COLO829 (cell line): Measurements from ENCODE around the gene RSL1D1.
"Not testable (repeated sequence)": the region's sequence is repeated elsewhere in the genome, so short reads cannot be mapped to it uniquely, and the experiment has no call there.

Source experiments
- DNase-seq: peaks from one replicate; pipeline ENCODE4 v3.0.0; 2012; ENCODE audit warnings: low spot score

The RSL1D1 gene

DNA sequence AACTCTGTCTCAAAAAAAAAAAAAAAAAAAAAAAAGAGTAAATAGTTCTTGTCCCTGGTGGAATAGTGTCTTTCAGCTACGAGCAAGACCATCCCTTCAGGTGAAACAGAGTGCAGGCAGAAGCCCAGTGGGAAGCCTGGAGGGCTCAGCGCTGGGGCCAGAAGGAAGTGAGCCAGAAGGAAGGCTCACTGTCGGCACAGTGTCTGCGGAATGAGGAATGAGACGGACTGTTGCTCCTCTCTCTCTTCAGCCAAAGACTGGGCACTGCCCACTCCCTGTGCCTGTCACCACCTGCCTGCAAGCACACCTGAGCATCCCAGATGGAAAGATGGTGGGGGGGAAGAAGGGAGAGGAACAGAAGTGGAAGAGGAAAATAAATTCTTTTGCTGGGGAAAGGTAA is 7.5 kb downstream of the RSL1D1 start:
- DNase-seq, result no peak

DNA sequence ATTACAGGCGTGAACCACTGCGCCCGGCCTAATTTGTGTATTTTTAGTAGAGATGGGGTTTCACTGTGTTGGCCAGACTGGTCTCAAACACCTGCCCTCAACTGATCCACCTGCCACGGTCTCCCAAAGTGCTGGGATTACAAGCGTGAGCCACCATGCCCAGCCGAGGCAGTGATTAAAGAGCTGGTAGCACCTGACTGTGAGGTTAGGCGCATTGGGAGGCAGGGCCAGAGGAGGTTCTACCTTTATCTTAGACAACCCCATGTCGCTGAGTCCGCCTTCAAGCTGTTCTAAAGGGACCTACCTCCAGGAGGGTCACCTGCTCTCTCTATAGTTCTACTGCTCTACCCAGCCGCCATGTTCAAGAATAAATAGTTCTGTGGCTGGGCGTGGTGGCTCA is 8.1 kb downstream of the RSL1D1 start:
- DNase-seq, result no peak

DNA sequence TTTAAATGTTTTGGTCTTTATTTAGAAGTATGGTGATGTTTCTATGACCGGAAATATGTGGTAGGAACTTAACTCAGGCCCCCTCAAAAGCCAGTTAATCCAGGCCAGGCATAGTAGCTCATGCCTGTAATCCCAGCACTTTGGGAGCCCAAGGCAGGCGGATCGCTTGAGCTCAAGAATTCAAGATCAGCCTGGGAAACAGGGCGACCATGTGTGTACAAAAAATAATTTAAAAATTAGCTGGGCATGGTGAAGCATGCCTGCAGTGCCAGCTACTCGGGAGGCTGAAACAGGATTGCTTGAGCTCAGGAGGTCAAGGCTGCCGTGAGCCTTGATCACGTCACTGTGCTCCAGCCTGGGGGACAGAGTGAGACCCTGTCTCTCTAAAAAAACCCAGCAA is 10.3 kb downstream of the RSL1D1 start:
- DNase-seq, result no peak

DNA sequence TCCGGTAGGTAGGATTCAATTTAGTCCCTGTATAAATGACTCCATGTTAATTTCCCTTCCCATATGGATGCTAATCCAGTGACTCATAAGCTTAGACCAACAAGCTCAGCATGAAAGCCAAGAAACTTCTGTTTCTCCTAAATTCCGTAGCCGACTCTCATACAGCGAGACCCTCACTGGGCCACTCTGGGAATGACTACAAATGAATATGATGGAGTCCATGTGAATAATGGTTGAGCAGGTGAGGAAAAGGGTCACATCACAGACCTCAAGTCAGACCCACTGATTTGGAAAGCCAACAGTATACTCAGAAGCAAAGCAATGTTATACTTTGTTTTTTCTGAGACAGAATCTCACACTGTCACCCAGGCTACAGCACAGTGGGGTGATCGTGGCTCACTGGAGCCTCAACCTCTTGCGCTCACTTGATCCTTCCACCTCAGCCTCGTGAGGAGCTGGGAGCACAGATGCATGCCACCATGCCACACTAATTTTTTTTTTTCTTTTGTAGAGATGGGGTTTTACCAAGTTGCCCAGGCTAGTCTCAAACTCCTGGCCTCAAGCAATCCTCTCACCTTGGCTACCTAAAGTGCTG is 14.6 kb downstream of the RSL1D1 start:
- no peak for DNase-seq

DNA sequence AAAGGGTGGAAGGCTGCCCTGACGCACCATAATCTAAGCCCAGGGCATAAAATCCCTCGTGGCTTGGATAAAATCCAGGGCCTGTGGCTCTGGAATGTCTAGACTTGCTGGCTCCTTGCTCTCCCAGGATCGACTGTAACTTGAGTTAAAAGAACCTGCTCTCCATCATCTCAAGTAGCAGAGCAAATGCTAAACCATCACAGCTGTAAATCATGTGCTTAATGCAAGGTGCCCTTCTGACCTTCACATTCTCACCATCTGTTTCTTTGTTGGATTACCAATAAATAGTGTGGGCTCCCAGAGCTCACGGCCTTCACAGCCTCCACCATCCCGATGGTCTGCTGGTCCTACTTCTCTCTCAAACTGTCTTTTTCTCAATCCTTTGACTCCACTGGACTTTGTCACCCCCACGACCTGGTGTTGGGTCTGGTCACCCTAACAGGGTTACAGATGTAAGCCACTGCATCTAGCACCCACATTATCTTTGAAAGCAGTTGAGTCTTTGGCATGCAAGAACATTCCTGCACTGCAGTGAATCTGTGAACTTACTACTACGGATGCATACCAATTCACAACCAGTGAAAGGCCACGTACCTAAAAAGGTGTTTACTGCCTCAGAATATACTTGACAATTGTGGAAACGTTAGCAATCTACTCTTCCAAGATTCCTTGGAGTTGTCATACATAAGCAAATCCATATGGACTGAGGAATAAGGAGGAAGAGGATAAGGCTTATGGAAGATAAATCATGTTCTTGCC is 15.3 kb downstream of the RSL1D1 start:
- no peak for DNase-seq

DNA sequence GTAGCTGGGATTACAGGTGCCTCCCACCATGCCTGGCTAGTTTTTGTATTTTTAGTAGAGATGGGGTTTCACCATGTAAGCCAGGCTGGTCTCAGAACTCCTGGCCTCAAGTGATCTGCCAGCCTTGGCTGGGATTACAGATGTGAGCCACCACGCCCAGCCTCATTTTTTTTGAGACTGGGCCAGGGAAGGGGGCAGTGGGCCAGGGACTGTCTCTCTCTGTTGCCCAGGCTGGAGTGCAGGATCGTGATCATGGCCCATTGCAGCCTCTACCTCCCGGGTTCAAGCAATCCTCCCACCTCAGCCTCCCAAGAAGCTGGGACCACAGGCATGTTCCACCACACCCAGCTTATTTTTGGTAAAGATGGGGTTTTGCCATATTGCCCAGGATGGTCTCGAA is 16.0 kb downstream of the RSL1D1 start:
- no peak for DNase-seq

DNA sequence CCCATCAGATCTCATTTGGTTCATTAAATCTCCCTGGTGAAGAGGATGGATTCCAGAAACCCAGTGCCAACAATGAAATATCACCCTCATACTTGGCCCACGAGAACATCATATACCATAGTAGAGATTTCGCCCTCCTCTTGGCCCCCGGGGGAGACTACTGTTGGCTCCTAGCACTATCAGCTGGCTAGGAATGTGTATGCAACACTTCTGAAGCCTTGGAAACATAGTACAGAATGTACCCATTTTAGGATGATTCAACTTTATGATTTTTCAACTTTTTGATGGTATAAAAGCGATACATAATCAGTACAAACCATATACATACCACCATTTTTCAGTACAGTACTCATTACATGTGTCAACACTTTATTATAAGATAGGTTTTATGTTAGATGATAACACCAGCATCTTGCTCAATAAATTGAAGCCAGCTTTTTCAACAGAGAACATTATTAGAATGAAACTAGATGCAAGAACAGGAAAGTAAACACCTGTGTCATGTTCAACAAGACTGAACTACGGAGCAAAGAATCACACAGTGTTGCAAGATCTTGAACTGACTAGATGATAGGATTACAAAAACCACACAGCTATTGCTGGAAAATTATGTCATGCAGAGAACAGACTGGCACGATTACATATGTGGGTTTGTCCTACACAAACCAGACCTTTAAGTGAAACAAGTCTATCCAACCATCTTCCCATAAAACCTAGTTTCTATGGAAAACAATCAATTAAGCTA is 17.2 kb downstream of the RSL1D1 start:
- no peak for DNase-seq

DNA sequence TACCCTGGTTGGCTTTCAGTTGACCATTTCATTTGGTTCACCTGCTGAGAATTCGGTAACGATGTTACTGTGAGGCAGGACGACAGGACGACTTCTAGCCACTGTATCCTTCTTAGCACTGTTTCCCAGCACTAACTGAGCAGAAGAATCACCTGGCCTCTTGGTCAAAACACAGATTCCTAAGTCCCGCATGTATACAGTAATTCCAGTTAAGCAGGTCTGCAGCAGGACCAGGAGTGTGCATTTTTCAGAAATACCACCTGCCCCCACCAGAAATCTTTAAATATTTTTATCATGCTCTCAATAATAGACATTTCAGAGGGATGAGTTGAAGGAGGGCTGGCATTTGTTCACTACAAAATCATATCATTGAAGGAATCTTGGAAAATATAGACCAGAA is 22.6 kb downstream of the RSL1D1 start:
- DNase-seq, result no peak

DNA sequence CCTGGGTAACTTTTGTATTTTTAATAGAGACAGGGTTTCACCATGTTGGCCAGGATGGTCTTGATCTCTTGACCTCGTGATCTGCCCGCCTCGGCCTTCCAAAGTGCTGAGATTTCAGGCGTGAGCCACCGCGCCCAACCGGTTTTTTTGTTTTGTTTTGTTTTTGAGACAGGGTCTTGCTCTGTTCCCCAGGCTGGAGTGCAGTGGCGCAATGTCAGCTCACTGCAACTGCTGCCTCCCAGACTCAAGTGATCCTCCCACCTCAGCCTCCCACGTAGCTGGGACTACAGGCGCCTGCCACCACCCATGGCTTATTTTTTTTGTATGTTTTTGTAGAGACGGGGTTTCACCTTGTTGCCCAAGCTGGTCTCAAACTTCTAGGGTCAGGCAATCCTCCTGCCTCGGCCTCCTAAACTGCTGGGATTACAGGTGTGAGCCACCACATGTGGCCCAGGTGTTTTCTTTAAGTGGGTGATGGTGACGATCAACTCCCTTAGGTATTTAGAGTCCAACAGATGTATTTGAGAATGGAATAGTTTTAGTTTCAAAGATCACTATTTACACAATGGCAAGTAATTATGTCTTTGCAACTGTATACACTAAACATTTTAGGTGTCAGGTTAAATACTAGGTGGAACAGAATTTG is 25.7 kb downstream of the RSL1D1 start:
- DNase-seq, result not testable (repeated sequence)

DNA sequence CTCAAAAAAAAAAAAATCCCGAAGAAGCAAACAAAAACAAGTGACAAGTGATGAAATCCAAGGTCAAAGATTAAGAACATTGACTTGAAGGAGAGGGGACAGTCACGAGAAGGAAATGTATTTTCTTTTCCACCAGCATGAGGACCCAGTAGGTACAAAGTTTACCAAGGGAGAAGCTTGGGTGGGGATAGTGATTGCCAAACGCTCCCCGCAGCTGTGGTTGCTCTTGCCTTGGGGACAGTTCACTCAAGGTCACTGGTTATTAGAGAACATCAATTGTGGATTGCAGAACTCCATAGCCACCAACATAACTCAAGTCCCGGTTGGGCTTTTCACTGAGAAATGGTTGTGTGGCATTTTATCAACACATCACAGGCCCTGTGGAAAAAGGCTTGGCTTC is 27.0 kb downstream of the RSL1D1 start:
- no peak for DNase-seq

DNA sequence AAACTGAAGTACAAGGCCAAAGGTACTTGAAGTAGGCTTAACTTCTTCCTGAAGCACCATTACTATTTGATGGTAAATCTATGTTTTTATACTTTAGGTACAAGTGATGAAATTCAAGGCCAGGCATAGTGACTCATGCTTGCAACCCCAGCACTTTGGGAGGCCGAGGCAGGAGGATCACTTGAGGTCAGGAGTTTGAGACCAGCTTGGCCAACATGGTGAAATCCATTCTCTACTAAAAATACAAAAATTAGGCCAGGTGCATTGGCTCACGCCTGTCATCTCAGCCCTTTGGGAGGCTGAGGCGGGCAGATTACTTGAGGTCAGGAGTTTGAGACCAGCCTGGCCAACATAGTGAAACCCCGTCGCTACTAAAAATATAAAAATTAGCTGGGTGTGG is 27.7 kb downstream of the RSL1D1 start:
- DNase-seq, result not testable (repeated sequence)

DNA sequence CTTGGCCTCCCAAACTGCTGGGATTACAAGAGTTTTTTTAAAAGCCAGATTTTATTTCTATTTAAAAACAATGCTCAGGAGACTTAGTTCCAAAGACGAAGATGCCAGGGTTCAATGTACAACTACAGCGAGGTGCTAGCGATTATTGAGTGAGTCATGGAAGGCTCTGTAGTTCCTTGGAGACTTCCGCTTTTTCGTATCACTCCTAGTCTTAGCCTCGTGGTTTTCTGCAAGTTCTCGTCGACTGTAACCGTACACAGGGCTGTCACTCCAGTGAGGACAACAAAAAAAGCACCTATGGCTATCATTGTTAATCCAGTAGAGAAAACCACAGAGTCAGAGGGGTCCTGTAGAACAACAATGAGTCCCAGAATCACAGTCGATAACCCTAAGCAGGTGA is 31.5 kb downstream of the RSL1D1 start:
- no peak for DNase-seq

DNA sequence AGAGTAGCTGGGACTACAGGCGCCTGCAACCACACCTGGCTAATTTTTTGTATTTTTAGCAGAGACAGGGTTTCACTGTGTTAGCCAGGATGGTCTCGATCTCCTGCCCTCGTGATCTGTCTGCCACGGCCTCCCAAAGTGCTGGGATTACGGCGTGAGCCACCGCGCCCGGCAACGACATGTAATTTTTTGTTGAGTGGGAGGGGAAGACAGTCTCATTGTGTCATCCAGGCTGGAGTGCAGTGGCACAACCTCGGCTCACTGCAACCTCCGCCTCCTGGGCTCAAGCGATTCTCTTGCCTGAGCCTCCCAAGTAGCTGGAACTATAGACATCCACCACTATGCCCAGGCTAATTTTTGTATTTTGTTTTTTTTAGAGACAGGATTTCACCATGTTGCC is 32.4 kb downstream of the RSL1D1 start:
- not testable (repeated sequence) for DNase-seq

DNA sequence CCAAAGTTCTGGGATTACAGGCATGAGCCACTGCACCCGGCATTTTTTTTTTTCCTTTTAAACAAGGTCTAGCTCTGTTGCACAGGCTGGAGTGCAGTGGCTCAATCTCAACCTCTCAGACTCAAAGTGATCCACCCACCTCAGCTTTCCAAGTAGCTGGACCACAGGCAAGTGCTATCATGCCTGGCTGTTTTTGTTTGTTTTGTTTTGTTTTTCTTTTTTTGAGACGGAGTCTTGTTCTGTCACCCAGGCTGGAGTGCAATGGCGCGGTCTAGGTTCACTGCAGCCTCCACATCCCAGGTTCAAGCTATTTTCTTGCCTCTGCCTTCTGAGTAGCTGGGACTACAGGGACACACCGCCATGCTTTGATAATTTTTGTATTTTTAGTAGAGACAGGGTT is 35.2 kb downstream of the RSL1D1 start:
- no peak for DNase-seq

DNA sequence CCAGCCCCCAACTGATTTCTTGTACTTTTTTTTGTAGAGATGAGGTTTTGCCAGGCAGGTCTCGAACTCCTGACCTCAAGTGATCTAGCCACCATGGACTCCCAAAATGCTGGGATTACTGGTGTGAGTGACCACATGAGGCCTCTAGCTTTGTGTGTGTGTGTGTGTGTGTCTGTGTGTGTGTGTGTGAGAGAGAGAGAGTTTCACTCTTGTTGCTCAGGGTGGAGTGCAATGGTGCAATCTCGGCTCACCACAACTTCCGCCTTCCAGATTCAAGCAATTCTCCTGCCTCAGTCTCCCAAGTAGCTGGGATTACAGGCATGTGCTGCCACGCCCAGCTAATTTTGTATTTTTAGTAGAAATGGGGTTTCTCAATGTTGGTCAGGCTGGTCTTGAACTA is 36.5 kb downstream of the RSL1D1 start:
- DNase-seq, result not testable (repeated sequence)

DNA sequence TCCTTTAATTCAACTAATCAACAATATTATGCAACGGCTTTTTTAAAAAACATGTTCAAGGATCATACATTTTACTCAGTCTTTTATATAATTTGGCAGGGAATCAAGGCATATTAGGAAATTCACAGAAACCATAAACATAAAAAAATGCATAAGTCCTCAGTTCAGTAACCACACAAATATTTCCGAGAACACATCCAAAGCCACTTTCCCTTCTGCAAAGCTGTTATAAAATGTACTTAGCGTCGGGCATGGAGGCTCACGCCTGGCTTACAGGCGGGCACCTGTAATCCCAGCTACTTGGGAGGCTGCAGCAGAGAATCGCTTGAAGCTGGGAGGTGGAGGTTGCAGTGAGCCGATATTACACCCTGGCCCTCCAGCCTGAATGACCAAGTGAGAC is 44.6 kb downstream of the RSL1D1 start:
- DNase-seq, result no peak

DNA sequence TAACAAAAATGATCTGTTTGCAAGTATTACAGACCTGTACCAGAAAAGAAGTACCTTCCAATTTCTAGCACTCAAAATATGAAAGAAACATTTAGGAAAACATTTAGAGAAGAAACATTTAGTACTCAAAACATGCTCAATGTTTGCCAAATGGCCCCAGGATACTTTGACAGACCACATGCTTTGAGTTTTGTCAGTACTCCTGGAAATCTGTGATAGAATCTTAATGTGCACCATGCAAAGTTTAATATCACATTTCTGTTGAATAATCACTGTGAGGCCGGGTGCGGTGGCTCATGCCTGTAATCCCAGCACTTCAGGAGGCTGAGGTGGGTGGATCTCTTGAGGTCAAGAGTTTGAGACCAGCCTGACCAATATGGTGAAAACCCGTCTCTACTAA is 45.8 kb downstream of the RSL1D1 start:
- DNase-seq, result no peak

DNA sequence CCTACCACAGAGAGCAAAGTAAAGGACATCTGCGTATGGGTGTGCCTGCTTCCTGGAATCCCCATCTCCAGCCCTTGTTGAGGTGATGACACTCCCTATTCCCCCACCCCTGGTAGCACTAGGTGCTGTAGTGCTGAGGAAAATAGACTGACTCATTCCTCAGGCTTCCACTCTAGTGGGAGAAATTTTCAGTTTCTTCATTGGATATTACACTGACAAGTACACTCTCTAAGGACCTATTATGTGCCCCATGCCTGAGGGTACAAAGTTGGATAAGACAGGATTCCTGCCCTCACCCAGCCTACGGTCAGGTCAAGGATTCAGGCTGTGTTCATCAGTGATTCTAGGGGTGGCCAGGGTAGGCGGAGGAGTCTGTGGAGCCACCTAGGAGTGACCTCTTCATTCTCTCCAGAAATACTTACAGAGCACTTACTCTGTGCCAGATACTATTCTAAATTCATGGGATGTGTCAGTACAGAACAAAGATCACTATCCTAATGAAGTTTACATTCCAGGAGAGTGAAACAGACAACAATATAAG is 49.8 kb downstream of the RSL1D1 start:
- no peak for DNase-seq

DNA sequence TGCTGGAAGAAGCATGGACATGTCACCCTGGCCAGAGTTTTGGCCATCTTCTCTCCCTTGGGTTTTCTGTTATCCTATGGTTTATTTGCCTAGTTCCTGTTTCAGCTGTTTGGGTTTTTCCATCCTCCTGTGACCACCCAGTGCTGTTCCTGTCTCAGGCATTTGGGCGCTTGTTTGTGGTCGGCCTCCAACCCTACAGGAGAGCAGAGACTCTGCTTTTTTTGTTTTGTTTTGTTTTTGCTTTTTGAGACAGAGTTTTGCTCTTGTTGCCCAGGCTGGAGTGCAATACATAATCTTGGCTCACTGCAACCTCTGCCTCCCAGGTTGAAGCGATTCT is 51.0 kb downstream of the RSL1D1 start:
- no peak for DNase-seq

DNA sequence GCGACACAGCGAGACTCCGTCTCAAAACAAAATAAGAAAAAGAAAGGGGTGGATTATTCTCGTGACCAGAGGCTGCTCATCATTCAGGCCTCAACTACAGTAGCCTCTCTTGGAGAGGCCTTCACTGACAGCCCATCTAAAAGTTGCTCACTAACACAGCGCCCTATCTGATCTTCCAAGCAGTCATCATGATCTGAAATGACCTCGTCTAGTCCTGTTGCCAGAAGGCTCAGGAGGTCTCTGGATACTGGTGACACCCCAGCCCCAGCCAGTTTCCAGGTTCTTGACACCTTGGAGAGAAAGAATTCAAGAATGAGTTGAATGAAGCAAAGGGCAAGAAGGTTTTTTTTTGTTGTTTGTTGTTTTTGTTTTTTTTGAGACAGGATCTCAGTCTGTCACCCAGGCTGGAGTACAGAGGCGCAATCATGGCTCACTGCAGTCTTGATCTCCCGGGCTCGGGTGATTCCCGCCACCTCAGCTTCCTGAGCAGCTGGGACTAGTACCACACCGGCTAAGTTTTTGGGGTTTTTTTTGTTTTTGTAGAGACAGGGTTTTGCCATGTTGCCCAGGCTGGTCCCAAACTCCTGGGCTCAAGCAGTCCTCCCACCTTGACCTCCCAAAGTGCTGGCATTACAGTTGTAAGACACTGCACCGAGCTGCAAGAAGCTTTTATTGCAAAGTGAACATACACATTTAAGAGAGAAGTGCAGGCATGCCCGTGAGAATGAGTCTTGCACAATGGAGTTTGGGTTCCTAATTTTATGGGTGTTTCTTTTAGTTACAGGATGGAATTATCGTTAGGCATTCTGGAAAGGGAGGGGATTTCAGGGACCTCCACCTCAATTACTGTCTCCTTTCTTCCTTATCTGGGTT is 51.6 kb downstream of the RSL1D1 start:
- DNase-seq, result no peak

DNA sequence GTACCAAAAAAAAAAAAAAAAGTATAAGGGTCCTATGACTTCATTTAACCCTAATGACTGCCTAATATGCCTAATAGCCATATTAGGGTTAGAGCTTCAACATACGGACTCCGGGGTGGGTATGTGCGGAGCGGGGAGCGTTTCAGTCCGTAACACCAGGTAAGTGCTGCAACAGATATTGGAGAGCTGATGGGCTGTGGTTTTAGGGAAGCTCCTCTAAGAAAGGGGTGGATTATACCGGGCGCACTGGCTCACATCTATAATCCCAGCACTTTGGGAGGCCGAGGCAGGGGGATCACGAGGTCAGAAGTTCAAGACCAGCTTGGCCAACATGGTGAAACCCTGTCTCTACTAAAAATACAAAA is 52.3 kb downstream of the RSL1D1 start:
- no peak for DNase-seq

DNA sequence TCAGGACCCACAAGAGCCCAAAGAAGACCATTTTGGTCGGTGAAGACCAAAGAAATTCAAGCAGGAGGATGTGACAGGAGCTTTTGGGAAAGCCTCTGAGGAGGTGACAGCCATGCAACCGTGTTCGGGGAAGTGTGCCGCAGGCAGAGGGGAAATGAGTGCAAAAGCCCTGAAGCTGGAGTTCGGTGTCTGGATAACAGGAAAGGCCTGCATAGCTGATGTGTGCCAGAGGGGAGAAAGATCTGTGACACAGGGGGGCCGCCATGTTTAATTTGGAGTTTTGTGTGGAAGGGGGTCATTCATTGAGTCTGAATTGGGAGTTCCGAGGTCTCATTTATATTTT is 53.4 kb downstream of the RSL1D1 start:
- no peak for DNase-seq
